Endodermal cell (in vitro differentiated cells): ENCODE results near the gene HSD17B12. TPM values are rescaled to one million over a fixed set of nuclear protein-coding genes. Genes with fewer than 3 reads are reported as not detected.

Experiments used
- DNase-seq: peaks from one replicate; pipeline ENCODE4 v3.0.0-alpha.2; 2017
- H3K27ac ChIP-seq: 2 replicates; pipeline ENCODE4 v1.5.1; 2013; ENCODE audit warnings: mild to moderate bottlenecking, low read depth, low read length, moderate library complexity
- H3K27me3 ChIP-seq: 2 replicates; pipeline ENCODE4 v1.6.1; 2013; ENCODE audit warnings: mild to moderate bottlenecking, low read length, moderate library complexity; ENCODE audit not compliant: insufficient read depth, control insufficient read depth, poor library complexity, severe bottlenecking
- H3K36me3 ChIP-seq: 2 replicates; pipeline ENCODE4 v1.7.0; 2013; ENCODE audit warnings: mild to moderate bottlenecking, low read length, moderate library complexity; ENCODE audit not compliant: control insufficient read depth, insufficient read depth
- H3K4me1 ChIP-seq: one replicate; pipeline ENCODE4 v1.7.0; 2013; ENCODE audit warnings: low read length; ENCODE audit not compliant: control insufficient read depth, insufficient read depth
- H3K4me3 ChIP-seq: 2 replicates; pipeline ENCODE4 v1.5.1; 2013; ENCODE audit warnings: mild to moderate bottlenecking, low read length, moderate library complexity
- H3K9ac ChIP-seq: 2 replicates; pipeline ENCODE4 v1.6.1; 2013; ENCODE audit warnings: mild to moderate bottlenecking, low read length, moderate library complexity; ENCODE audit not compliant: poor library complexity, severe bottlenecking; ENCODE audit errors: extremely low read depth
- H3K9me3 ChIP-seq: 2 replicates; pipeline ENCODE4 v1.6.1; 2013; ENCODE audit warnings: mild to moderate bottlenecking, low read length, moderate library complexity; ENCODE audit not compliant: control insufficient read depth
- H3K27ac Mint-ChIP-seq: 2 replicates; pipeline ENCODE4 v1.8.0; 2020; ENCODE audit warnings: mixed read lengths
- H3K27me3 Mint-ChIP-seq: 2 replicates; pipeline ENCODE4 v1.8.0; 2021; ENCODE audit warnings: mild to moderate bottlenecking, mixed read lengths; ENCODE audit not compliant: insufficient read depth
- H3K36me3 Mint-ChIP-seq: 2 replicates; pipeline ENCODE4 v1.8.0; 2020; ENCODE audit warnings: low read depth, mixed read lengths
- H3K4me1 Mint-ChIP-seq: 2 replicates; pipeline ENCODE4 v1.8.0; 2020; ENCODE audit warnings: mixed read lengths
- H3K4me3 Mint-ChIP-seq: 2 replicates; pipeline ENCODE4 v1.8.0; 2020; ENCODE audit warnings: mild to moderate bottlenecking, moderate library complexity, mixed read lengths
- H3K9me3 Mint-ChIP-seq: 2 replicates; pipeline ENCODE4 v1.8.0; 2020; ENCODE audit warnings: mild to moderate bottlenecking, mixed read lengths
- CTCF ChIP-seq: fragments of 200-600 bp; sonication (generic); conservative IDR thresholded peaks from 2 replicates; pipeline ENCODE4 v1.5.0; 2021; ENCODE audit warnings: antibody characterized with exemption, mild to moderate bottlenecking
- WGBS, 2 experiments: methylation state at CpG; one replicate each; pipeline versions ENCODE4 v1.1.5 to v1.1.7; 2013; ENCODE audit warnings: missing lambda C conversion rate in 2 of 2, mixed read lengths in 1 of 2; ENCODE audit not compliant: insufficient coverage in 1 of 2, insufficient read length in 1 of 2; 5-methylcytosine and 5-hydroxymethylcytosine counted together
- total RNA-seq, 2 donors: library from RNA; stranded (reverse); fragmentation: NEBNext Ultra II Directional in 1 of 2; extraction: Animal tissue kit (Norgen Biotek cat#: 25700) in 1 of 2; gene quantifications; 2 replicates in 1 of 2; 3 replicates in 1 of 2; pipeline ENCODE4 v1.2.1, GENCODE V29; 2021

The HSD17B12 gene
- total RNA-seq, 2 donors from 2014 or later: 109 to 138 TPM

- H3K9me3 ChIP-seq: peaks cover 8% of the 10 kb centered on the region
- no peaks in the 10 kb centered on the region for H3K4me1 ChIP-seq
- H3K4me3 ChIP-seq: no peak overlapping the region
- 93 to 100% methylated on average over 1 to 5 of the region's 5 CpGs for WGBS, 2 experiments
- H3K4me1 Mint-ChIP-seq: no peaks in the 10 kb centered on the region
- peaks cover 46% of the 10 kb centered on the region for H3K36me3 Mint-ChIP-seq
- no peak overlapping the region for H3K4me3 Mint-ChIP-seq
- DNase-seq: no peak
- TF ChIP-seq CTCF: no peak
- no peaks in the 10 kb centered on the region for H3K27me3 Mint-ChIP-seq
- H3K9ac ChIP-seq: no peak overlapping the region
- peaks cover 18% of the 10 kb centered on the region for H3K36me3 ChIP-seq
- no peak overlapping the region for H3K27ac Mint-ChIP-seq
- no peak overlapping the region for H3K27ac ChIP-seq
- H3K27me3 ChIP-seq: no peaks in the 10 kb centered on the region
- peaks cover 3% of the 10 kb centered on the region for H3K9me3 Mint-ChIP-seq
Measured at GRCh38 chr11:43789700-43790443, 109.3 kb downstream of the HSD17B12 start.

- peaks cover 47% of the 10 kb centered on the region for H3K36me3 Mint-ChIP-seq
- H3K4me3 Mint-ChIP-seq: no peak overlapping the region
- DNase-seq: no peak
- no peaks in the 10 kb centered on the region for H3K9me3 Mint-ChIP-seq
- H3K4me1 Mint-ChIP-seq: no peaks in the 10 kb centered on the region
- WGBS, 2 experiments: 96 to 100% methylated on average over 1 to 4 of the region's 4 CpGs
- Histone ChIP-seq H3K27me3 (no peaks in the 10 kb centered on the region), H3K9ac (no peak overlapping the region), H3K9me3 (peaks cover 6% of the 10 kb centered on the region), H3K4me3 (no peak overlapping the region), H3K4me1 (no peaks in the 10 kb centered on the region), H3K27ac (no peak overlapping the region), H3K36me3 (peaks cover 18% of the 10 kb centered on the region)
- no peak for TF ChIP-seq CTCF
- no peaks in the 10 kb centered on the region for H3K27me3 Mint-ChIP-seq
- peak overlapping the region; percentile 35 for H3K27ac Mint-ChIP-seq
Measured at GRCh38 chr11:43790444-43790794, 109.9 kb downstream of the HSD17B12 start.

- Histone ChIP-seq H3K36me3 (peaks cover 33% of the 10 kb centered on the region), H3K4me1 (no peaks in the 10 kb centered on the region), H3K27me3 (no peaks in the 10 kb centered on the region), H3K4me3 (no peak overlapping the region), H3K27ac (no peak overlapping the region), H3K9me3 (no peaks in the 10 kb centered on the region), H3K9ac (no peak overlapping the region)
- Mint-ChIP-seq H3K27me3 (no peaks in the 10 kb centered on the region), H3K27ac (no peak overlapping the region), H3K36me3 (peaks cover 33% of the 10 kb centered on the region), H3K9me3 (no peaks in the 10 kb centered on the region), H3K4me3 (no peak overlapping the region), H3K4me1 (no peaks in the 10 kb centered on the region)
- no peak for DNase-seq
- 100% methylated on average over 2 of the region's 2 CpGs; no CpG with 5 or more reads in 1 of the 2 experiments for WGBS, 2 experiments
- TF ChIP-seq CTCF: no peak
Measured at GRCh38 chr11:43797337-43797736, 116.8 kb downstream of the HSD17B12 start.
